NCI-H524 treated with DMSO at 0.1 percent for 48 hours (cell line): Measurements from ENCODE around the gene SGCD.
"Not testable (repeated sequence)": the region's sequence is repeated elsewhere in the genome, so short reads cannot be mapped to it uniquely, and the experiment has no call there.

ENCODE experiments used
- DNase-seq: peaks from one replicate; lab custom pipeline; 2025; lab: John Stamatoyannopoulos, UW

Gene SGCD

DNA sequence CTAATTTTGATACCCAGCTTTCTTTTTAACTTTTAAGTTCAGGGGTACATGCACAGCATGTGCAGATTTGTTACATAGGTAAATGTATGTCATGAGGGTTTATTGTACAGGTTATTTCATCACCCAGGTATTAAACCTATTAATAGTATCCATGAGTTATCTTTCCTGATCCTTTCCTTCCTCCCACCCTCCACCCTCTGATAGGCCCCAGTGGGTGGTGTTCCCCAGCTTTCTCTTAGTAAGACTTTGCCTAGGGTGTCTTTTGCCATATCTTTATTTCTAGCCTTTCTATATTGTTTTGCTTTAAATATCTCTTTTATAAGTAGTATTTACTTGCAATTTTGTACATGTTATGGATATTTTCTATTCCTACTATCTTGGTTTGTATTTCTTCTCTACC, 243.7 kb downstream of the SGCD start:
- no peak for DNase-seq

GRCh38 chr5:156581725-156582124, 254.8 kb downstream of the SGCD start:
- no peak for DNase-seq

DNA sequence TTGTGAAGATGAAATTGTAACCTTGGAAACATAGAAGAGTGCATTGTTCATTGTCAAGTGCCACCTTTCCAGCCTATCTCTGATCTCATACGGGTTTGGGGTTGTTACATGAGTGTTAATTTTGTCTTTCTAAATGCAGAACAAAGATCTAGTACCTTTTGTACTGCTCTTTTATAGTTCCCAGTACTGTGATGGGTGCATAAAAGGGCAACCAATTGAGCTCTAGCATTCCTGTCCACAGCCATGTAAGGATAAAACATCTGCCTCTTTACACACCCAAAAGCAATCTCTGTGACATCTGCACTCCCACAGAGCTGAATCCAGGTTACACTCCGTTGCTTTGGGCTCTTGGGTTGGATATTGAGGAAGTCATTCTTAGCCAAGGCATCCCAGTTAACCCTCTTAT, 255.2 kb downstream of the SGCD start:
- no peak for DNase-seq

- no peak for DNase-seq
Observed at GRCh38 chr5:156584871-156585270, 257.9 kb downstream of the SGCD start.

DNA sequence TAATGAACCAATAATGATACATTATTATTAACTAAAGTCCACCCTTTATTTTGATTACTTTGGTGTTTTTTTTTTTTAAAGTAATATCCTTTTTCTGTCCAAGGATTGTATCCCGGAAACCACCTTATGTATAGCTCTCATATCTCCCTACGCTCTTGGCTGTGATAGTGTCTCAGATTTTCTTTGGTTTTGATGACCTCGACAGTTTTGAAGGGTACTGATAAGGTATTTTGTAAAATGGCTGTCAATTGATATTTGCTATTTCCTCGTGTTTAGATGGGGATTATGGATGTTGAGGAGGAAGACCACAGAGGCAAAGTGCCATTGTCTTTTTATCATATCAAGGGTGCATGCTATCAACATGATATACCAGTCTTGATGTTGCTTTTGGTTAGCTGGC, 259.0 kb downstream of the SGCD start:
- DNase-seq = no peak

GRCh38 chr5:156587012-156587411, 260.0 kb downstream of the SGCD start:
- DNase-seq = no peak

- DNase-seq = no peak
Observed at GRCh38 chr5:156588306-156588705, 261.3 kb downstream of the SGCD start.

- no peak for DNase-seq
Observed at GRCh38 chr5:156589104-156589945, 262.4 kb downstream of the SGCD start.

DNA sequence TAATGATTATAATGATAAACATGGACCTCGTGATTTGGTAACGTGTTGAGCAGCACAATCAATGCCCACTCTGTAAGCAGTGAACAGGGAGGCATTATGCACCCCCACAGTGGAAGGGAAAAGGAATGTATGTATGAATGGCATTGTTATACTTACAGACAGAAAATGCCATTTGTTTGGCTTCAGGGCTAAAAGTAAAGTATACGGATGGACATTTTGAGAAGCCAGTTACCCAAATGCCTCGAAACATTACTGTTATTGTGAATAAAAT, 262.9 kb downstream of the SGCD start:
- DNase-seq = no peak

DNA sequence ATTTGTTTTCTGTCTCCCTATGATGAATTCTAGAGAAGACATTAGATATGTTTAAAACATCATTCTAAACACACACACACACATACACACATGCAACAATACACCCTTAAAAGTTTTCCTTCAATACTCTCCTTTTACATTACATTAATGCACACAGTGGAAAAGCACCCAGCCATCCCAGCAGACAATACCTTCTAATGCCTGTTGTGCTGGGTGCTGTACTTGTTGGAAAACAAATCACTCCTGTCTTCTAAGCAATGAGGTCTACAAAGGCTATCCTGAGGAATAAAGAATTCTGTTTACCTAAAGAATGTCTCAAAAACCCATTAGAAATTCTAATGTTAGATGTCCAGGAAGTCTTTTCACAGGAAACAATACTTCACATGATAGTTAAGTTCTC, 264.0 kb downstream of the SGCD start:
- no peak for DNase-seq

GRCh38 chr5:156591631-156592030, 264.7 kb downstream of the SGCD start:
- no peak for DNase-seq

DNA sequence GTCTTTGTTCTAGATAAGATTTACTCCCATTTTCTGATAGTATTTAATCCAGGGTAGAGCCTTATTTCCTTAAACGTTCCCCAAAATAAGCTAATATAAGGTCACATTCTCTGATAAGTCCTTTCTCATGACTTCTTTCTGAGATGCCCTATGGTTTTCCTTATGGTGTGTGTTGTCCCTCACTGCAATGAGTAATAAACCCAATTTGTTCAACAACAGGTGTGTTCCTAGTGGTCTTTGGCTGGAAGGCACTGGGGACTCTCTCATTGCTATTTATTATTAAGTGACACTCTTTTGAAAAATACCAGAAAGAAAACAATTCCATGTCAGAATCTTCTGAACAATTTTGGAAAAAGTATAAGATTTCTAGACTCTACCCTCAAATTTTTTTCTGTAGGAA, 266.6 kb downstream of the SGCD start:
- DNase-seq = no peak

GRCh38 chr5:156594406-156594805, 267.4 kb downstream of the SGCD start:
- DNase-seq = no peak

- DNase-seq = no peak
Observed at GRCh38 chr5:156595132-156595787, 268.3 kb downstream of the SGCD start.

DNA sequence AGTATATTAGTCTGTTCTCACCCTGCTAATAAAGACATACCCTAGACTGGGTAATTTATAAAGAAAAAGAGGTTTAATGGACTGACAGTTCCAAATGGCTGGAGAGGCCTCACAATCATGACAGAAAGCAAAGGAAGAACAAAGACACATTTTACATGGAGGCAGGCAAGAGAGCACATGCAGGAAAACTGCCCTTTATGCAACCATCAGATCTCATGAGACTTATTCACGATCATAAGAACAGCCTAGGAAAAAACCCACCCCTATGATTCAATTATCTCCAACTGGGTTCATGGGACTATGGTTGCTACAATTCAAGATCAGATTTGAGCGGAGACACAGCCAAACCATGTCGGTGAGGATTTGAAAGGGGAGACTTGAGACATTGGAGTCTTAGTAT, 270.3 kb downstream of the SGCD start:
- no peak for DNase-seq

DNA sequence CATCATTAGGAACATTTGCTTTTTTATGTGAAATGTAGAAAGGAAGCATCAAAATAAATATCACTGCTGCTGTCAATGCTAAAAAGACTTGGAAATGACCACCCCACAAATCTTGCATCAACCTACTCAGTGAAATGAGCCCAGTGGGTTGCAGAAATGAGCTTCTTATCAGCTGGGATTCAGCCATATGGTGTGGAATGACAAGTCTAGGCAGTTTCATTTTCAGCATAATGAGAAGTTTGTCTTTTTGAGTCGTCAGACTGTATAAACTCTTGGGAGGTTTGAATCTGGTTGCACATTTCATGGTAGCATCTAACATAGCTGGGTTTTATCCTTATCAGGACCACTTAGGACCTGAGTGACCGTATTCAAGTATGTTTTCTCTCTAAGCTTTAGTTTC, 272.0 kb downstream of the SGCD start:
- no peak for DNase-seq

DNA sequence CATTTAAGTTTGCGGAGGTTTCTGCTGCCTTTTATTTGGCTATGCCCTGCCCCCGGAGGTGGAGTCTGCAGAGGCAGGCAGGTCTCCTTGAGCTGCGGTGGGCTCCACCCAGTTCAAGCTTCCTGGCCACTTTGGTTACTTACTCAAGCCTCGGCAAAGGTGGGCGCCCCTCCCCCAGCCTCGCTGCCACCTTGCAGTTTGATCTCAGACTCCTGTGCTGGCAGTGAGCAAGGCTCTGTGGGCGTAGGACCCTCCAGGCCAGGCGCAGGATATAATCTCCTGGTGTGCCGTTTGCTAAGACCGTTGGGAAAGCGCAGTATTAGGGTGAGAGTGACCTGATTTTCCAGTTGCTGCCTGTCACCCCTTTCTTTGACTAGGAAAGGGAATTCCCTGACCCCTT, 283.6 kb downstream of the SGCD start:
- not testable (repeated sequence) for DNase-seq

- DNase-seq = no peak
Observed at GRCh38 chr5:156615901-156616300, 288.9 kb downstream of the SGCD start.

DNA sequence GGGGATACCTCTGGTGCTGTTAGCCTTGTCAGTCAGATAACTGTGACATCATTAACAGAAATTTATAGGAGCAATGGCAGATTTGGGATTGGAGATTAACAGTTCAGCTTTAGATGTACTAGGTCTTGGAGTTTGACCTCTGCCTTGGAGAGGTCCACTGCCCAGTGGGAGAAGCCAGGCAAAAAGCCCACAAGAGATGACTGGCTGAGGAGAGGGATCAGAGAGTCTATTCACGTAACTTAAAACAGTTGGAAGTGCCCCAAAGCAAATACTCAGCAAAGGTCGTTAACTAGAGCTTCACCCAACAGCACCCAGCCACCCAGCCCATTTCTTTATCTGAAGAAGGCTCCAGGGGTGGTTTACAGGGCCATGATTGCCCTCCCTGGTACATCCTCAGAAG, 290.5 kb downstream of the SGCD start:
- DNase-seq = no peak

GRCh38 chr5:156618601-156619000, 291.6 kb downstream of the SGCD start:
- DNase-seq = no peak

DNA sequence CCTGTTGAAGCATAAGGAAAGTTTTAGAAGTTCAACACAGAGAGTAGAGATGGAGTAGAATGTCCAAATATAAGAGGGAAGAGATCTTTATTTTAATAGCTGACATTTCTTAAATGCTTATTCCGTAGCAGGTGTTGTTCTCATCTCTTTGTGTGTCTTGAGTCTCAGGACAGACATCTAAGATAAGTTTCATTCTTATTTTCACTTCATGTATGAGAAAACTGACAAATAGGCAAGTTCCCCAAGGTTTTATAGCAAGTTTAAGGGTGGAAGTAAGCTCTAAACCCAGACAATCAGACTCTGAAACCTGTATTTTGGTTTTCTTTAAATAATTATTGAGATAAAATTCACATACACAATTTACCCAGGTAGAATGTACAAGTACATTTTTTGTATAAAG, 294.8 kb downstream of the SGCD start:
- DNase-seq = no peak

DNA sequence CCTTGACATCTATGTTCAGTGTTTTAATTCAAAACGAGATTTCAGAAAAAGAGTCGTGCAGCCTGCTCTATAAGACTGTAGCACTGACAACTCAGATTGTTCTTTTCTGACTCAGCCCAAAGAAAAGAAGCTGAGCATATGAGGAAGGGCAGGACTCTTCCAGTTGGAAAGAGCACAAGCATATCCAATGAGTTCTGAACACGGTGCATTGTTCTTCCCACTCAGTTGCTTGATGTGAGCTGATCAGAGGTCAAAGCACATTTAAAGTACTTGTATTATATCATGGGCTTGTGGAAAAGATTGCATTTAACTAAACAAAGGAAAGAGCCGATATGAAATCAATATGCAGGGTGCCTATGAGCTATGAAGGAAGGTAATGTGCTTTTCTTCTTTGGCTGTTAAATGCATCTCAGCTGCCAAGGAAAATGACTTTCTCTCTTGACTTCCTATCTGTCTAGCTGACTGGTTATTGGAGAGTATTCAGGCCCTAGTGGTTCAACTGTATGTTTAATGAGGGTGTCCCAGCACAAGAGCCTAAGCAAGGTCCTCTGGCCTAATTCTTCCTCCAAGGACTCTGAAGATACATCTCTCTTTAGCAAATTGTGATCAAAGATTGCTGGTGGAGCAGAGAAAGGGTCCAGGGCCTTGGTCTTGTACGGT, 296.5 kb downstream of the SGCD start:
- DNase-seq = no peak

GRCh38 chr5:156624686-156625085, 297.7 kb downstream of the SGCD start:
- no peak for DNase-seq
